HEK293T (cell line): ENCODE measurements around the gene PLCB4.
A peak's percentile ranks its signal among the peaks of the same experiment; 100 is the strongest.

Experiments
- CTCF ChIA-PET: fragments of 350-600 bp; formaldehyde crosslinking; extraction: SDS; loops from one replicate; lab custom pipeline; 2021; ENCODE audit warnings: antibody characterized with exemption, inconsistent platforms; lab: Yijun Ruan, JAX
- POLR2A ChIA-PET: fragments of 350-600 bp; formaldehyde crosslinking; extraction: SDS; loops from one replicate; lab custom pipeline; 2020; ENCODE audit warnings: antibody characterized with exemption, inconsistent platforms; lab: Yijun Ruan, JAX
- DNase-seq: peaks from one replicate; pipeline ENCODE4 v3.0.0; 2012; ENCODE audit warnings: mixed read lengths; ENCODE audit errors: extremely low spot score
- ARNT ChIP-seq: fragments of 450-650 bp; IDR thresholded peaks from 2 replicates; pipeline ENCODE4 v1.6.1; 2017; ENCODE audit warnings: mild to moderate bottlenecking
- BHLHE40 ChIP-seq: fragments of 450-650 bp; IDR thresholded peaks from 2 replicates; pipeline ENCODE4 v1.6.1; 2016; ENCODE audit warnings: mild to moderate bottlenecking, moderate library complexity, borderline replicate concordance
- CTBP1 ChIP-seq: fragments of 450-650 bp; IDR thresholded peaks from 2 replicates; pipeline ENCODE4 v1.6.1; 2016; ENCODE audit warnings: borderline replicate concordance
- ELF4 ChIP-seq: fragments of 450-650 bp; IDR thresholded peaks from 2 replicates; pipeline ENCODE4 v1.6.1; 2017; ENCODE audit warnings: antibody characterized with exemption
- FOXA1 ChIP-seq: fragments of 450-650 bp; IDR thresholded peaks from 2 replicates; pipeline ENCODE4 v1.6.1; 2016; ENCODE audit warnings: mild to moderate bottlenecking
- FOXK2 ChIP-seq: fragments of 450-650 bp; IDR thresholded peaks from 2 replicates; pipeline ENCODE4 v1.6.1; 2016; ENCODE audit warnings: mild to moderate bottlenecking
- FOXM1 ChIP-seq: fragments of 450-650 bp; IDR thresholded peaks from 2 replicates; pipeline ENCODE4 v1.6.1; 2017; ENCODE audit warnings: mild to moderate bottlenecking, borderline replicate concordance
- HDGF ChIP-seq: fragments of 450-650 bp; IDR thresholded peaks from 2 replicates; pipeline ENCODE4 v1.6.1; 2017; ENCODE audit warnings: antibody characterized with exemption, borderline replicate concordance
- L3MBTL2 ChIP-seq: fragments of 450-650 bp; conservative IDR thresholded peaks from 2 replicates; pipeline ENCODE4 v1.6.1; 2016; ENCODE audit warnings: mild to moderate bottlenecking
- LEF1 ChIP-seq: fragments of 450-650 bp; IDR thresholded peaks from 2 replicates; pipeline ENCODE4 v1.6.1; 2017; ENCODE audit warnings: mild to moderate bottlenecking, borderline replicate concordance
- NFRKB ChIP-seq: fragments of 450-650 bp; IDR thresholded peaks from 2 replicates; pipeline ENCODE4 v1.6.1; 2016; ENCODE audit warnings: mild to moderate bottlenecking, moderate library complexity
- SP1 ChIP-seq: fragments of 450-650 bp; IDR thresholded peaks from 2 replicates; pipeline ENCODE4 v1.6.1; 2017
- SUZ12 ChIP-seq: fragments of 450-650 bp; IDR thresholded peaks from 2 replicates; pipeline ENCODE4 v1.6.1; 2016; ENCODE audit warnings: mild to moderate bottlenecking
- TARDBP ChIP-seq: fragments of 450-650 bp; IDR thresholded peaks from 2 replicates; pipeline ENCODE4 v1.6.1; 2016
- ZNF384 ChIP-seq: fragments of 450-650 bp; IDR thresholded peaks from 2 replicates; pipeline ENCODE4 v1.6.1; 2016
- TF ChIP-seq, protein P1 (sequence below): fragments of 450-650 bp; IDR thresholded peaks from 2 replicates; pipeline ENCODE4 v1.6.1; 2016

PLCB4 gene

DNA sequence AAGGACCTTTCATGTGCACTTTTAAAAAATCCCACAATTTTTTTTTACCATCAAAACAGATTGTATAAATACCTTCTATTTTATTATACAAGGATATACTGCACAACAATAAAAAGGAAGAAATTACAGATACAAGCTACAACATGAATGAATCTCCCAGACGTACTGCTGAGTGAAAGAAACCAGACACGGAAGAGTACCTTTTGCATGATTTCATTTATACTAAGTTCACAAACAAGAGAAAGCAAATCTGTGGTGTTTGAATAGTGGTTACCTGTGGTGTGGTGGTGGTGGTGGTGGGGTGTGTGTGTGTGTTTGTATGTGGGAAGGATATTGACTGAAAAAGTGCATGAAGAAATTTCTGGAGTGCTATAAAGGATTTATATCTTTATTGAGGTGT lies 6.8 kb upstream of the PLCB4 start:
- TF ChIP-seq FOXM1, result no peak
- TF ChIP-seq HDGF, result no peak
- TF ChIP-seq TARDBP, result no peak
- no peak for TF ChIP-seq NFRKB
- TF ChIP-seq, protein P1, sequence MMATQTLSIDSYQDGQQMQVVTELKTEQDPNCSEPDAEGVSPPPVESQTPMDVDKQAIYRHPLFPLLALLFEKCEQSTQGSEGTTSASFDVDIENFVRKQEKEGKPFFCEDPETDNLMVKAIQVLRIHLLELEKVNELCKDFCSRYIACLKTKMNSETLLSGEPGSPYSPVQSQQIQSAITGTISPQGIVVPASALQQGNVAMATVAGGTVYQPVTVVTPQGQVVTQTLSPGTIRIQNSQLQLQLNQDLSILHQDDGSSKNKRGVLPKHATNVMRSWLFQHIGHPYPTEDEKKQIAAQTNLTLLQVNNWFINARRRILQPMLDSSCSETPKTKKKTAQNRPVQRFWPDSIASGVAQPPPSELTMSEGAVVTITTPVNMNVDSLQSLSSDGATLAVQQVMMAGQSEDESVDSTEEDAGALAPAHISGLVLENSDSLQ, result no peak
- no peak for TF ChIP-seq L3MBTL2
- TF ChIP-seq ZNF384, result no peak
- no peak for TF ChIP-seq SUZ12
- POLR2A ChIA-PET, result no interaction called here
- CTCF ChIA-PET, result no interaction called here
- DNase-seq, result no peak

DNA sequence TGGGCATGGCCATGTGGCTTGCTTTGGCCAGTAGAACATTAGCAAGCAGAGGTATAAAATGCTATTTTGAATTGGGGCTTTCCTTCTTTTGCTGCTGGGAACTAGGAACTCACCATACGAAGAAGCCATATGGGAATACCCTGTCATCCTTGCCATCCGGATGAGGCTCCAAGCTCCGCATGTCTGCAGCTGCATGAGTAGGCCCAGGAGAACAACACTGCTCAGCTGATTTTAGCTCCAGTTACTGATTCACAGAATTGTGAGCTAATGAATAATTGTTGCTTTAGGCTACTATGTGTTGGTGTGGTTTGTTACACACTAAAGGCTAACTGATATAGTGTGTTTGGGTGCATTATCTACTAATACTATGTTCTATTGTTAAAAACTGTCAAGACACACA lies 2.7 kb upstream of the PLCB4 start:
- POLR2A ChIA-PET, result no interaction called here
- no peak for TF ChIP-seq ELF4
- TF ChIP-seq ARNT, result no peak
- TF ChIP-seq L3MBTL2, result no peak
- no peak for TF ChIP-seq FOXM1
- TF ChIP-seq LEF1, result no peak
- TF ChIP-seq, protein P1, result no peak
- no peak for TF ChIP-seq CTBP1
- no peak for TF ChIP-seq FOXA1
- no peak for TF ChIP-seq SUZ12
- TF ChIP-seq SP1, result no peak
- TF ChIP-seq FOXK2, result no peak
- no peak for TF ChIP-seq NFRKB
- TF ChIP-seq BHLHE40, result no peak
- TF ChIP-seq ZNF384, result no peak
- TF ChIP-seq HDGF, result no peak
- CTCF ChIA-PET, result no interaction called here
- DNase-seq, result no peak

DNA sequence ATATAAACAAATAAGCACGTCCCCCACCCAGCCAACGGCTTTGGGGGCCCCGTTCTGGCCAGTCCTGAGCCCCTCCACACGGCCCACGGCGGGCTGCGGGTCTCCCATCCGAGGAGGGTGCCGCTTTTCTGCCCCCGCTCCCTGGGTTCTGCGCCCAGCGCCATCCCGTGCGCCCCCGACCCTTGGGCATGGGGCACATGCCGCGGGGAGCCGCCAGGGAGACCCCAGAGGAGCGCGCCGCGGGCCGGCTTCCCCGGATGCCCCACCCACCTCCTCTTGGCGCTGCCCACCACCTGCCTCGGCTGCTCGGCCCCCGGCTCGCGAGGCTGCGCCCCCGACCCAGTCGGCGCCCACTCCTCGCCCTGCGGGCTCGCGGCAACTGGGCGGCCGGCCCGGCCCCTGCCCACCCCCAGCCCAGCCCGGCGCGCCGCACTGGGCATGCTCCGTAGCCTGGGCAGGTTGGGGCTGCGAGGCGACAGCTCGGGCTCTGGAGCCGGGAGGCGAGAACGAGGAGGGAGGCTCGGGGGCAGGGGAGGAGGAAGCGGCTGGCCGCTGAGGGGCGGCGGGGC lies 570 bp upstream of the PLCB4 start:
- CTCF ChIA-PET, result interaction anchor here (1.4 kb wide), 1 partner anchor 215 kb away, joined by 7 read pairs; no protein-coding TSS in a partner anchor
- DNase-seq, result peak; percentile 72
- TF ChIP-seq HDGF (no peak), CTBP1 (no peak), ELF4 (no peak), BHLHE40 (no peak), SUZ12 (no peak), SP1 (no peak), ZNF384 (no peak), NFRKB (no peak), FOXM1 (no peak)
- TF ChIP-seq, protein P1, result no peak
- POLR2A ChIA-PET, result interaction anchor here (0.9 to 1.3 kb wide), 3 partner anchors 10 to 28 kb away, joined by 3 to 8 read pairs (median 3); no protein-coding TSS in a partner anchor

DNA sequence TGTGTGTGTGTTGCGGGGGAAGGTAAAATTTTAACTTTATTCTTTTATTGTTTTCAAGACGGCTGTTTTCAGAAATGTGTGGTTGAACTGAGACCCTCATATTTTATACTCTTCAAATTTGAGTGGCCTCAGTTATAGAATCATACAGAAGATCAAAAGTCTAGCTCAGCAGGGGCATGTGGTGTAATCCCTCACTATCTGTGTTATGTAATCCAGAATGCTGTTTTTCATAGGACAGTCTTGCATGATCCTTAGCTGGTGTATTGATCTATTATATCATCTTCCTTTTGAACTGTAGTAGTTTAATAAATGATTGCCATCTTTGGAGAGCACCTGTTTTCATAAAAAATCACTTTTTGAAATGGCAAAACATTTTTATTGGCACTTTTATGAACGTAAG lies 1.4 kb downstream of the PLCB4 start:
- no peak for DNase-seq
- CTCF ChIA-PET, result no interaction called here
- TF ChIP-seq L3MBTL2 (no peak), FOXM1 (no peak), SUZ12 (no peak), SP1 (no peak)
- POLR2A ChIA-PET, result no interaction called here

DNA sequence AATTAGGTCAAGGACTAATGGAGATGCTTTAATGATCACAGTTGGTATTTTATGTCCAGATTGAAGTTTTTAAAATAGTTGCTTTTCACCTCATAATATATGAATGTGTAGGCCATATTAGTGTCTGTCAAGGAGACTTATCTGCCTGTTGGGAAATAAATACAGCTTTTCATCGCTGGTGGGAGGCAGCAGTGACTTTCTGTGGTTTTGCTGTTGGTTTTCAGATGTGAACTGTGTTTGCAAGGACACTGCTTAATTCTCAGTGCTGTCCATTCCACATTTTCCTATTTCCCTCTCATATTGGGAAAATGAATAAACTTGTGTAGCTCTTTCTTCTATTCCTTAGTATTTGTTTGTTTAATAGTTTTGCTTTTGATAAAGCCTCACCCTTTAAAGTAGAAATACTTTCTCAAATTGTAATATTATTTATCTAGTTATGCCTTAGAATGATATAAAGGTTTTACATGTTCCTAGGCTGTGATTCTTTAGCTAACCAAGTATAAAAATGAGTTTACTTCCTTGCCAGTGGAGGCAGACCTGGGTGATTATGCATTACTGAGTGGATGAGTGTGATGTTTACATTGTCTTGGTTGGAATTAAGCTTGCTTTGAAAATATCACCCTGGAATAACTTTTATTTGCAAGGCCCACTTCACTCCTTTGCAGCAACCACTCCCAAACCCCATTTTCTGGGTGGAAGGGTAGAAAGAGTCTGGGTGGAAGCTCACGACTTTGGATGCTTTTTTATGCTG lies 3.3 kb downstream of the PLCB4 start:
- ChIA-PET CTCF (interaction anchor here (0.6 to 0.7 kb wide), 3 partner anchors 13 to 1832 kb away, joined by 3 read pairs; no protein-coding TSS in a partner anchor), POLR2A (interaction anchor here (0.6 kb wide), 1 partner anchor 30 kb away, joined by 3 read pairs; no protein-coding TSS in a partner anchor)
- no peak for DNase-seq
- TF ChIP-seq NFRKB (no peak), HDGF (no peak), ZNF384 (no peak), BHLHE40 (no peak), L3MBTL2 (no peak), ELF4 (no peak), FOXK2 (no peak), SP1 (no peak), TARDBP (no peak), FOXM1 (no peak), SUZ12 (no peak), ARNT (no peak), FOXA1 (no peak), CTBP1 (no peak), LEF1 (no peak)
- TF ChIP-seq, protein P1, result no peak
